HepG2 (cell line): ENCODE results near the gene GLYATL3. TPM values are rescaled to one million over a fixed set of nuclear protein-coding genes. Genes with fewer than 3 reads are reported as not detected.

Experiments
- ERF ChIP-seq: IDR thresholded peaks from 2 replicates; pipeline ENCODE4 v1.6.1; 2018; ENCODE audit warnings: missing biosample characterization, missing genetic modification reagents
- FOXJ3 ChIP-seq: sonication (generic); formaldehyde crosslinking; IDR thresholded peaks from 2 replicates; pipeline ENCODE4 v1.4.0; 2020; ENCODE audit warnings: missing genetic modification reagents, mild to moderate bottlenecking, borderline replicate concordance
- GATA4 ChIP-seq: sonication (generic); IDR thresholded peaks from 2 replicates; pipeline ENCODE4 v1.6.1; 2016; ENCODE audit warnings: antibody characterized with exemption, low read depth, borderline replicate concordance
- HDAC6 ChIP-seq: fragments of 200-600 bp; sonication (generic); IDR thresholded peaks from 2 replicates; pipeline ENCODE4 v1.7.0; 2017; ENCODE audit warnings: mild to moderate bottlenecking, antibody characterized with exemption, low read length, low read depth
- HHEX ChIP-seq: IDR thresholded peaks from 2 replicates; pipeline ENCODE4 v1.6.1; 2016; ENCODE audit warnings: control low read depth
- ISL2 ChIP-seq: sonication (generic); formaldehyde crosslinking; IDR thresholded peaks from 2 replicates; pipeline ENCODE4 v1.5.0; 2020; ENCODE audit warnings: missing genetic modification reagents
- KAT7 ChIP-seq: IDR thresholded peaks from 2 replicates; pipeline ENCODE4 v1.6.1; 2018; ENCODE audit warnings: borderline replicate concordance, missing compliant biosample characterization
- KDM3A ChIP-seq: IDR thresholded peaks from 2 replicates; pipeline ENCODE4 v1.6.1; 2018; ENCODE audit warnings: low read depth, missing compliant biosample characterization
- NFIC ChIP-seq: IDR thresholded peaks from 2 replicates; pipeline ENCODE4 v1.6.1; 2012; ENCODE audit warnings: mild to moderate bottlenecking, low read length, inconsistent platforms
- PCBP1 ChIP-seq: fragments of 200-400 bp; formaldehyde crosslinking; IDR thresholded peaks from 2 replicates; pipeline ENCODE4 v1.6.1; 2017; ENCODE audit warnings: mild to moderate bottlenecking, low read depth, low read length, borderline replicate concordance
- PLRG1 ChIP-seq: fragments of 450-650 bp; conservative IDR thresholded peaks from 2 replicates; pipeline ENCODE4 v1.6.1; 2016
- RARA ChIP-seq: IDR thresholded peaks from 2 replicates; pipeline ENCODE4 v1.6.1; 2016; ENCODE audit warnings: missing genetic modification reagents, missing compliant biosample characterization
- SNAPC2 ChIP-seq: sonication (generic); formaldehyde crosslinking; IDR thresholded peaks from 2 replicates; pipeline ENCODE4 v1.8.1; 2022; ENCODE audit warnings: mild to moderate bottlenecking, missing genetic modification reagents
- SRSF9 ChIP-seq: fragments of 200-400 bp; formaldehyde crosslinking; IDR thresholded peaks from 2 replicates; pipeline ENCODE4 v1.6.1; 2018; ENCODE audit warnings: borderline replicate concordance, mild to moderate bottlenecking, low read depth, low read length; ENCODE audit not compliant: insufficient read depth, poor library complexity, severe bottlenecking
- ZEB1 ChIP-seq: IDR thresholded peaks from 2 replicates; pipeline ENCODE4 v1.6.1; 2012; ENCODE audit warnings: mild to moderate bottlenecking, low read depth, inconsistent platforms; ENCODE audit not compliant: insufficient replicate concordance
- ZNF619 ChIP-seq: sonication (generic); formaldehyde crosslinking; IDR thresholded peaks from 2 replicates; pipeline ENCODE4 v1.4.0; 2020; ENCODE audit warnings: mild to moderate bottlenecking, missing genetic modification reagents
- polyA plus RNA-seq, 8 experiments: library from polyadenylated mRNA; depleted of rRNA in 3 of 8; stranded (reverse) in 7 of 8; unstranded in 1 of 8; fragments of >200 nt; fragmentation: Illumina TruSeq in 4 of 8; extraction: Trizol in 4 of 8; gene quantifications; 2 replicates each; pipeline versions ENCODE4 v1.2.1 to v1.2.3, GENCODE V29; 2011 to 2016; ENCODE audit warnings: low read depth in 4 of 8, missing spikeins in 1 of 8, mixed read lengths in 1 of 8; ENCODE audit not compliant: insufficient read depth in 1 of 8
- total RNA-seq, 5 experiments: library from RNA; depleted of rRNA; stranded (reverse); fragments of >200 nt; fragmentation: Illumina TruSeq; extraction: Trizol; gene quantifications; 2 replicates each; pipeline ENCODE4 v1.2.3, GENCODE V29; 2016; ENCODE audit warnings: low read depth in 1 of 5
- TF ChIP-seq, protein P1 (sequence below): sonication (generic); formaldehyde crosslinking; IDR thresholded peaks from 2 replicates; pipeline ENCODE4 v1.5.0; 2020; ENCODE audit warnings: missing genetic modification reagents
- TF ChIP-seq, protein P2 (sequence below): sonication (generic); formaldehyde crosslinking; IDR thresholded peaks from 2 replicates; pipeline ENCODE4 v1.5.0; 2020; ENCODE audit warnings: missing genetic modification reagents, mild to moderate bottlenecking, borderline replicate concordance
- TF ChIP-seq, protein P3 (sequence below): sonication (generic); formaldehyde crosslinking; IDR thresholded peaks from 2 replicates; pipeline ENCODE4 v1.5.1; 2020; ENCODE audit warnings: missing genetic modification reagents, mild to moderate bottlenecking, borderline replicate concordance
- TF ChIP-seq, protein P4 (sequence below): sonication (generic); formaldehyde crosslinking; IDR thresholded peaks from 2 replicates; pipeline ENCODE4 v1.4.0; 2020; ENCODE audit warnings: missing genetic modification reagents
- TF ChIP-seq, protein P5 (sequence below): sonication (generic); IDR thresholded peaks from 2 replicates; pipeline ENCODE4 v1.6.1; 2016; ENCODE audit warnings: low read depth, borderline replicate concordance
- TF ChIP-seq, protein P6 (sequence below): IDR thresholded peaks from 2 replicates; pipeline ENCODE4 v1.6.1; 2018; ENCODE audit warnings: missing genetic modification reagents, mild to moderate bottlenecking, missing compliant biosample characterization

The GLYATL3 gene
- total and polyA plus RNA-seq, 2 of the 13 experiments (the other 11 are each of a cell fraction or from before 2014, with no cell fraction given), result 0.05 TPM; not detected in 1

DNA sequence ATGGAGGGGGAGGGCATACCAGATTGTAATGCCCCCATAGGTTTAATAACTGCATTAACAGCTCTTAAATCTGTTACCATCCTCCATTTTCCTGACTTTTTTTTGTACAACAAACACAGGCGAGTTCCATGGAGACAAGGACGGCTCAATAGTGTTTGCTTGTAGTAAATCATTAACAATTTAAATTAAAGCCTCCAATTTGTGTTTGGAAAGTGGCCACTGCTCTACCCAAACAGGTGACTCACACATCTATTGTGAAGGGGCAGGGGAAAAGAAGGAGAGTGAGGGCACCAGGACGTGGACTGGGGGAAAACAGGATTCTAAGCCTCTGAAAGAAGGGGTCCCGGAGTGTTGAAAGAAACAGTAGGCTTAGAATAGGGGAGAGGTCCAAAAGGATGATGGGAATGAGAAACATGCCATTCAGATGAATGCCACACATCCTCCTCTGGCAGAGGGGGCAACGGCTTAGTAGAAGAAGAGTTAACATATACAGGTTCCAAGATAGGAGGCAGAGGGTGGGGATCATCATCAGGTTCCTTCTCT is 6.9 kb downstream of the GLYATL3 start (continued):
- TF ChIP-seq SRSF9, result no peak
- TF ChIP-seq, protein P1, sequence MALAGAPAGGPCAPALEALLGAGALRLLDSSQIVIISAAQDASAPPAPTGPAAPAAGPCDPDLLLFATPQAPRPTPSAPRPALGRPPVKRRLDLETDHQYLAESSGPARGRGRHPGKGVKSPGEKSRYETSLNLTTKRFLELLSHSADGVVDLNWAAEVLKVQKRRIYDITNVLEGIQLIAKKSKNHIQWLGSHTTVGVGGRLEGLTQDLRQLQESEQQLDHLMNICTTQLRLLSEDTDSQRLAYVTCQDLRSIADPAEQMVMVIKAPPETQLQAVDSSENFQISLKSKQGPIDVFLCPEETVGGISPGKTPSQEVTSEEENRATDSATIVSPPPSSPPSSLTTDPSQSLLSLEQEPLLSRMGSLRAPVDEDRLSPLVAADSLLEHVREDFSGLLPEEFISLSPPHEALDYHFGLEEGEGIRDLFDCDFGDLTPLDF, result no peak
- TF ChIP-seq HHEX (CRISPR knock-in tag), result no peak
- TF ChIP-seq, protein P2, sequence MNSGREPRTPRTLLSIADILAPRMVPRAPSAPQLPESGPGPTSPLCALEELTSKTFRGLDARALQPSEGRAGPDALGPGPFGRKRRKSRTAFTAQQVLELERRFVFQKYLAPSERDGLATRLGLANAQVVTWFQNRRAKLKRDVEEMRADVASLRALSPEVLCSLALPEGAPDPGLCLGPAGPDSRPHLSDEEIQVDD, result no peak
- TF ChIP-seq KAT7 (CRISPR knock-in tag), result 0 out of 2 replicates have a peak, but pooled peaks have one; percentile 24
- TF ChIP-seq ZNF619, result no peak
- TF ChIP-seq HDAC6, result no peak
- TF ChIP-seq ERF (CRISPR knock-in tag), result peak; percentile 29; the same call in 1 of the 2 replicates
- TF ChIP-seq, protein P3, sequence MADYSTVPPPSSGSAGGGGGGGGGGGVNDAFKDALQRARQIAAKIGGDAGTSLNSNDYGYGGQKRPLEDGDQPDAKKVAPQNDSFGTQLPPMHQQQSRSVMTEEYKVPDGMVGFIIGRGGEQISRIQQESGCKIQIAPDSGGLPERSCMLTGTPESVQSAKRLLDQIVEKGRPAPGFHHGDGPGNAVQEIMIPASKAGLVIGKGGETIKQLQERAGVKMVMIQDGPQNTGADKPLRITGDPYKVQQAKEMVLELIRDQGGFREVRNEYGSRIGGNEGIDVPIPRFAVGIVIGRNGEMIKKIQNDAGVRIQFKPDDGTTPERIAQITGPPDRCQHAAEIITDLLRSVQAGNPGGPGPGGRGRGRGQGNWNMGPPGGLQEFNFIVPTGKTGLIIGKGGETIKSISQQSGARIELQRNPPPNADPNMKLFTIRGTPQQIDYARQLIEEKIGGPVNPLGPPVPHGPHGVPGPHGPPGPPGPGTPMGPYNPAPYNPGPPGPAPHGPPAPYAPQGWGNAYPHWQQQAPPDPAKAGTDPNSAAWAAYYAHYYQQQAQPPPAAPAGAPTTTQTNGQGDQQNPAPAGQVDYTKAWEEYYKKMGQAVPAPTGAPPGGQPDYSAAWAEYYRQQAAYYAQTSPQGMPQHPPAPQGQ (CRISPR knock-in tag), result peak; percentile 63; the same call in 1 of the 2 replicates
- TF ChIP-seq, protein P4, sequence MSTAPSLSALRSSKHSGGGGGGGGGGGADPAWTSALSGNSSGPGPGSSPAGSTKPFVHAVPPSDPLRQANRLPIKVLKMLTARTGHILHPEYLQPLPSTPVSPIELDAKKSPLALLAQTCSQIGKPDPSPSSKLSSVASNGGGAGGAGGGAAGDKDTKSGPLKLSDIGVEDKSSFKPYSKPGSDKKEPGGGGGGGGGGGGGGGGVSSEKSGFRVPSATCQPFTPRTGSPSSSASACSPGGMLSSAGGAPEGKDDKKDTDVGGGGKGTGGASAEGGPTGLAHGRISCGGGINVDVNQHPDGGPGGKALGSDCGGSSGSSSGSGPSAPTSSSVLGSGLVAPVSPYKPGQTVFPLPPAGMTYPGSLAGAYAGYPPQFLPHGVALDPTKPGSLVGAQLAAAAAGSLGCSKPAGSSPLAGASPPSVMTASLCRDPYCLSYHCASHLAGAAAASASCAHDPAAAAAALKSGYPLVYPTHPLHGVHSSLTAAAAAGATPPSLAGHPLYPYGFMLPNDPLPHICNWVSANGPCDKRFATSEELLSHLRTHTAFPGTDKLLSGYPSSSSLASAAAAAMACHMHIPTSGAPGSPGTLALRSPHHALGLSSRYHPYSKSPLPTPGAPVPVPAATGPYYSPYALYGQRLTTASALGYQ (CRISPR knock-in tag), result no peak
- peak; percentile 51; the same call in 1 of the 2 replicates for TF ChIP-seq FOXJ3 (CRISPR knock-in tag)
- 0 out of 2 replicates have a peak, but pooled peaks have one; percentile 26 for TF ChIP-seq GATA4
- 0 out of 2 replicates have a peak, but pooled peaks have one; percentile 63 for TF ChIP-seq ISL2 (CRISPR knock-in tag)
- TF ChIP-seq, protein P5, sequence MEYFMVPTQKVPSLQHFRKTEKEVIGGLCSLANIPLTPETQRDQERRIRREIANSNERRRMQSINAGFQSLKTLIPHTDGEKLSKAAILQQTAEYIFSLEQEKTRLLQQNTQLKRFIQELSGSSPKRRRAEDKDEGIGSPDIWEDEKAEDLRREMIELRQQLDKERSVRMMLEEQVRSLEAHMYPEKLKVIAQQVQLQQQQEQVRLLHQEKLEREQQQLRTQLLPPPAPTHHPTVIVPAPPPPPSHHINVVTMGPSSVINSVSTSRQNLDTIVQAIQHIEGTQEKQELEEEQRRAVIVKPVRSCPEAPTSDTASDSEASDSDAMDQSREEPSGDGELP, result peak; percentile 83
- TF ChIP-seq, protein P6, sequence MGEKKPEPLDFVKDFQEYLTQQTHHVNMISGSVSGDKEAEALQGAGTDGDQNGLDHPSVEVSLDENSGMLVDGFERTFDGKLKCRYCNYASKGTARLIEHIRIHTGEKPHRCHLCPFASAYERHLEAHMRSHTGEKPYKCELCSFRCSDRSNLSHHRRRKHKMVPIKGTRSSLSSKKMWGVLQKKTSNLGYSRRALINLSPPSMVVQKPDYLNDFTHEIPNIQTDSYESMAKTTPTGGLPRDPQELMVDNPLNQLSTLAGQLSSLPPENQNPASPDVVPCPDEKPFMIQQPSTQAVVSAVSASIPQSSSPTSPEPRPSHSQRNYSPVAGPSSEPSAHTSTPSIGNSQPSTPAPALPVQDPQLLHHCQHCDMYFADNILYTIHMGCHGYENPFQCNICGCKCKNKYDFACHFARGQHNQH (CRISPR knock-in tag), result peak; percentile 34; the same call in 1 of the 2 replicates
- TF ChIP-seq RARA, result peak; percentile 30; the same call in 1 of the 2 replicates
- peak; percentile 17 for TF ChIP-seq ZEB1
- no peak for TF ChIP-seq SNAPC2 (CRISPR knock-in tag)
- TF ChIP-seq PLRG1, result no peak
- TF ChIP-seq KDM3A (CRISPR knock-in tag), result no peak
- peak; percentile 43; the same call in 1 of the 2 replicates for TF ChIP-seq NFIC
- no peak for TF ChIP-seq PCBP1
